ENCODE measurements around the gene EFCAB3. TPM values are rescaled to one million over a fixed set of nuclear protein-coding genes. Genes with fewer than 3 reads are reported as not detected.
"Not testable (repeated sequence)": the region's sequence is repeated elsewhere in the genome, so short reads cannot be mapped to it uniquely, and the experiment has no call there.

EFCAB3 gene
- total RNA-seq (2014; rRNA removed; shearing (Covaris generic)), result not detected in 2 replicates

DNA sequence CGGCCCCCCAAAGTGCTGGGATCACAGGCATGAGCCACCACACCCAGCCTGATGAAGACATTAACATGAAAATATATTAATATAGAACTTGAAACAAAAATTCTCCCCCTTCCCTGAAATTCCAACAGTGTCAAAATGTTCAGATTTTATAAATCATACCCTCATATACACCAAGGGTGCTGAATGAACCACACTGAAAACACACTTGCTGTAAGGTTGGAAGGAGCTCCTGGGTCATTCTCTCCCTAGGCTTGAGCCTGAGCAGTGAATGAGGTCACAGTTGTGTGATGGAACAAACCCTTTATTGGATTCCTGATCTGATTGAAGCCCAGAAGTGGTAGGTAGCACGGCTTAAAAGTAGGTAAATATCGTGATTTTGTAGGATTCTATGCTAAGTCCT lies at the start of gene EFCAB3:
TSS of gene EFCAB3 (plus strand) at position 301 of the 400 bp plus-strand sequence. CDS start 2,427 bp downstream, outside the sequence.
- DNase-seq (ENCODE audit: low read depth), result no peak

DNA sequence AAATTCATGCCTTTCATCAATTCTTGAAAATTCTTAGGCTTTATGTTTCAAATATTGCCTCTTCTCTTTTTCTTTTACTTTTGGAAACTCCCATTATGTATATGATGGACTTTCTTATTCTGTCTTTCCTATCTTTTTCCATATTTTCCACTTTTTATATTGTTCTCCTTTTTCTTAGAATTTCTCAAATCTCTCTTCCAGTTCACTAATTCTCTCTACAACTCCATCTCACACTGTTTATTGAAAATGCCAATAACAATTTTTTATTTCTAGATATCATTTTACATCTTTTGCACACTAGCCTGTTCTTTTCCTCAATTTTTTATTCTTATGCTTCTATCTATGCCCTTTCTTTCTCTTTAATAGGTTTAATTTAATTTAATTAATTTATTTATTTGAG lies 43.8 kb upstream of the EFCAB3 start:
- DNase-seq (ENCODE audit: low read depth), result no peak

DNA sequence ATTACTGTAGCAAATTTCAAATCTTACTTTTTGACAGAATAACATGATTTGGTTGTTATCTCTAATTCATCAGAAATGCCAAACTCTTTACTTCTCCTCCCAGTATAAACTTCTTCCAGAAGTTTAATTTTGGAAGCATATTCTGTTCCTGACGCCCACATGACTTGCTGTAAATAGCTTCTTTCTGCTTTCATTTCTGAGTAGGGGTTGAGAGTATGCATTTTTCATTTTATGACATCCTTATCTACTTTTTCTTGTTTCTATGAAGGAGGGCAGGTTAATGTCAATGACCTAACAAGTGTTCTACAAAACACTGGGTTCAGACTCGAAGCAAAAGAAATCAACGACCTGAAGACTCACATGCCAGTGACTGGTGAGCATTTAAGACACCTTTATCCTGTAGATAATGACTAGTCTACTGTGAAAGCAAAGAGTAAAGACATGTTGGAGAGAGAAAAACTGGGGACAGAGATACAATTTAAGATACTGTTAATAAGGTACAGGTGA lies 36.5 kb upstream of the EFCAB3 start:
- no peak for DNase-seq (ENCODE audit: low read depth)

DNA sequence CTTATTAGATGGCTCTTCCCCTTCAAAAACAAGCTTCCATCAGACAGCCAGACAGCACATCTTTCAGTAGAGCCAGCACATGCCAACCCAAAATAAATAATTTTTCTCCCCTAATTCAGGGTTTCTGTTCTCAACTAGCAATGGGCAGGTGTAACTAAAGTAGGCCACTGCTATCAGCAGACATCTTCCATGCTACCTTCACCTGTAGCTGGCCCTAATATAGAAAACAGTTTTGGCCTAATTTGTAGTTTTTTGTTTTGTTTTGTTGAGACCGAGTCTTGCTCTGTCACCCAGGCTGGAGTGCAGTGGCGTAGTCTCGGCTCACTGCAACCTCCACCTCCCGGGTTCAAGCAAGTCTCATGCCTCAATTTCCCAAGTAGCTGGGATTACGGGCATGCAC lies 29.2 kb upstream of the EFCAB3 start:
- no peak for DNase-seq (ENCODE audit: low read depth)

DNA sequence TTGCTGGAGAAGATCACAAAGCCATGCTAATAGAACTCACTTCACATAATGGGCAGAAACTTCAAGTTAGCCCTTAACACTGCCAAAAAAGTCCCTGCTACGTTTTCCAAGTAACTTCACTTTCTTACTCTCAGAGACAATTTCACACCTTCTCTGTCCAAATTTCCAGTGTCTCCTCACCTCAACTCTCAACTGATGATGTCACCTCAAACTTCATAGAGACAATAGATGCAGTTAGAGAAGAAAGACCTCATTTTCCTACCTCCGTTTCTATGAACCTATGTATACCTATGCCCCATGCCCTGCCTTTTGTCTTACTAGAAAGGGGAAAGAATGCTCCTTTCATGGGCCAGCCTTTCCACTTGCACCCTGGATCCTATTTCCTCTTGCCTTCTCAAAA lies 14.2 kb upstream of the EFCAB3 start:
- no peak for DNase-seq (ENCODE audit: low read depth)

DNA sequence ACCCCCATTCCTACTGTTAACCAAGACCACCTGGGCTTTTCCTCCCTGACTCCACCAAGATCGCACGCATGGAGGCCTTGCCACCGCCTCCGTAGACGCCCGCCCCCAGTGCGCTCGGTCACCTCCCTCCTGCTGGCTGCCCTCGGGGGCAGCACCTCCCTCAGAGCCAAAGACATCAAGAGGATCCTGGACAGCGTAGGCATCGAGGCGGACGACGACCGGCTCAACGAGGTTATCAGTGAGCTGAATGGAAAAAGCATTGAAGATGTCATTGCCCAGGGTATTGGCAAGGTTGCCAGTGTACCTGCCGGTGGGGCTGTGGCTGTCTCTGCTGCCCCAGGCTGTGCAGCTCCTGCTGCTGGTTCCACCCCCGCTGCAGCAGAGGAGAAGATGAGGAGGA lies 1.2 kb downstream of the EFCAB3 start:
- DNase-seq (ENCODE audit: low read depth), result no peak

DNA sequence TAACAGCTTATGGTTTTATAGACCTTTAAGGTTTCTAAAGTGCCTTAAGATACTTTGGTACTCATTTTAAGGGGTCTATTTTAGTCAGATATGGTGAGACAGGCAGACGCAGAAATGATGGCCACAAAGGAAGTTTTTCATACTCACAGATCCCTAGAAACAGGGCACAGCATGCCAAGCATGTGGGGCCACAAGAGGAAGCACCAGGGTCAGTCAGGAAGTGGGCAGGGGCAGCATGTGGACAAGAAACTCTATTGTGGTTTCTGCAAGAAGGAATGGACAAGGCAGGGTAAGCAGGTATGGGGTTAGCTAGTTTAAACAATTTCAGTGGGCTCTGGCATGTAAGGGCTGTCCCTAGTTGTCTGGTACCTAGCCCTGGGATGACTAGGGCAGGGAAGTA lies 8.5 kb downstream of the EFCAB3 start:
- no peak for DNase-seq (ENCODE audit: low read depth)

DNA sequence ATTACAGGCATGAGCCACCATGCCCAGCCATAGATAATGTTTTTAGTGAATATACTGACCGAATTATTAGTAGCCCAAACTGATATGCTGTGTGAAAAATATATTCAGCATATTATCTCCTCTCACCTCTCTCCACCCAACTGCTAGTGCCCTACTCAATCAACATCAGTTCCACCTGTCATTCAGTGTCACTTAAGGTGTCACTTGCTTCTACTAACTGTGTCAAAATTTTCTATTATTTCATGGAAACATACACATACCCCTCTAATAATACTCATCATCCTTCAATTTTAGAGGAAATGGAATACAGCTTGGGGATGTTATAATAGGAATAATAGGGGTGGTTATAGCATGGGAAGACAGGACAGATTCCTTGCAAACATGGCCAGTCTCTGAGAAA lies 12.6 kb downstream of the EFCAB3 start:
- no peak for DNase-seq (ENCODE audit: low read depth)

DNA sequence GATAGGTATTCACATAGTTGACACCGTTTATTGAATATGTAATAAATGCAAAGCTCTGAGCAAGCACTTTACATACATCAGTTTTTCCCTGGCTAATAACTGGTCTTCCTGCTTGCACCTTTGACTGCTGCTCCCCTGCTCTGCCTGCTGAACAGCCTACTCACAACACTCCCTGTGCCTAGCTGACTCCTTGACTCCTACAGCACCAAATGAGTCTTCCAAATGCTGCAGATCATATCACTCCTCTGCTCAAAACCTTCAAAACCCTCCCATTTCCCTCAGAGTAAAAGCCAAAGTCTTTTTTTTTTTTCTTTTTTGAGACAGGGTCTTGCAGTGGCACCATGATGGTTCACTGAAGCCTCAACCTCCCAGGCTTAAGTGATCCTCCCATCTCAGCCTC lies 18.5 kb downstream of the EFCAB3 start:
- DNase-seq (ENCODE audit: low read depth), result no peak

DNA sequence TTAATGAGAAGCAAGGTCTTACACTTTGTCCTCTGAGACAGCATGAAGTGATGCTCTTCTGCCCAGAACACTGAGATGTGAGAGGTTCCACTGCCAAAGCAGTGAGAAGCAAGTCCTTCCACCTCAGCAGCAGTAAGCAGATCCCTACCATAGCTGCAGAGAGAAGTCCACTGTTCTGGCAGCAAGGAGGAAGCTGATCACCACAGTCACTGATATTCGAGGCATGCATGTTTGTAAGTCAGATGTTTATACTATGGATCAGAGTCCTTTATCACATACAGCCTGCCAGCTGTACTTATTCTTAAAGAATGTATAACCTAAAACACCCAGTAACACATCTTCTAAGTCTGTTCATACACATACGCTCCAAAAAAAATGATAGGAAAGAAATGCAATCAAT lies 25.1 kb downstream of the EFCAB3 start:
- DNase-seq (ENCODE audit: low read depth), result no peak

DNA sequence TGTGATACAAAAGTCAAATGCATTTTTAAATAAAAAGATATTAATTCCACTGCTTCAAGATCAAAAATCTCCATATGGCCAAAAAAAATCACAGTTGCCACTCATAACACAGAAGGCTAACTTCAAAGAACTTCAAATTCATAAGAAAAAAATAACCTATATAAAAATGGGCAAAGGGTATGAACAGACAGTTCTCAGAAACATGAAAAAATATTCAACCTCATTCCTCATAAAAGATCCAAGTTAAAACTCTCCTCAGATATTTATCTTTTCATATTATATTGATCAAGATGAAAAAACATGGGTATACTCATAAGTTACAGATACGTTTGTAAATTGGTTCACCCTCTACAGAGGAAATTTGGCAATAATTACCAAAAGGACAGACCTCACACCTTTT lies 32.7 kb downstream of the EFCAB3 start:
- DNase-seq (ENCODE audit: low read depth), result not testable (repeated sequence)

DNA sequence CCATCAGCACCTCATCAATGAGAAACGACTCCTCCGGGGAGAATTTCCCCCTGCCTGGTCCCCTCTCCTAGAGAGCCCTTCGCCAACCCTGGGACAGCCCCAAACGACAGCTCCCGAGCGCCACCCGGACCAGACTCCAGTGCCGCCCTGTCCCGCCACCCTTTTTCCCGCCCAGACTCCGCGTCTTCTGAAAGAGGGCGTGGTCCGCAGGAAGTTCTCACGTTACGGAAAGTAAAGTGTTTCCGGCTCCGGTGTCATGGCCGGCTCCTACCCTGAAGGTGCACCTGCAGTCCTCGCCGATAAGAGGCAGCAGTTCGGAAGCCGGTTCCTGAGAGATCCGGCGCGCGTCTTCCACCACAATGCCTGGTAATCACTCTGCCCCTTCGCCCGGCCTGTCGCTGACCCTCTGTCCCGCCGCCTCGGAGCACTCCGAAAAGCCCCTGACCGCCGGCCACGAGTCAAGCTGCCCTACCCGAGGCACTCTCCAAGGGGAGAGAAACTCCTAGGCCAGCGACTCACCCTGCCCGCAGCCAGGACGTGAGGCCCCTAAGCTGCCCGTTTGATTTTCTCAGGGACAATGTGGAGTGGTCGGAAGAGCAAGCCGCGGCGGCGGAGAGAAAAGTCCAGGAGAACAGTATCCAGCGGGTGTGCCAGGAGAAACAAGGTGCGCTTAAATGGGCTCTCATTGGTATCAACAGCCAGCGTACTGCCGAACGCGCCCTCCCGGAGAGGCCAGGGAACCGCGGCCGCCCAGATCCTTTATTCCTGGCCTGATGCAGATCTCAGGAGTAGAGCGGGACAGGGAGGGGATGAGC lies 43.5 kb downstream of the EFCAB3 start, which contains the start of gene METTL2A:
TSS of gene METTL2A (plus strand) at position 251 of the 815 bp plus-strand sequence. CDS start at position 257, 6 bp downstream.
- DNase-seq (ENCODE audit: low read depth), result peak; percentile 89

DNA sequence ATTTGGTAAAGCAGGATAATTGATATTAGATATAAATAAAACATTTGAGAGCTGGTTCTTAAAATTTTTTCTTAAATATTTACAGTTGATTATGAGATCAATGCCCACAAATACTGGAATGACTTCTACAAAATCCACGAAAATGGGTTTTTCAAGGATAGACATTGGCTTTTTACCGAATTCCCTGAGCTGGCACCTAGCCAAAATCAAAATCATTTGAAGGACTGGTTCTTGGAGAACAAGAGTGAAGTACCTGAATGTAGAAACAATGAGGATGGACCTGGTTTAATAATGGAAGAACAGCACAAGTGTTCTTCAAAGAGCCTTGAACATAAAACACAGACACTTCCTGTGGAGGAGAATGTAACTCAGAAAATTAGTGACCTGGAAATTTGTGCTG lies 45.9 kb downstream of the EFCAB3 start:
- DNase-seq (ENCODE audit: low read depth), result not testable (repeated sequence)

DNA sequence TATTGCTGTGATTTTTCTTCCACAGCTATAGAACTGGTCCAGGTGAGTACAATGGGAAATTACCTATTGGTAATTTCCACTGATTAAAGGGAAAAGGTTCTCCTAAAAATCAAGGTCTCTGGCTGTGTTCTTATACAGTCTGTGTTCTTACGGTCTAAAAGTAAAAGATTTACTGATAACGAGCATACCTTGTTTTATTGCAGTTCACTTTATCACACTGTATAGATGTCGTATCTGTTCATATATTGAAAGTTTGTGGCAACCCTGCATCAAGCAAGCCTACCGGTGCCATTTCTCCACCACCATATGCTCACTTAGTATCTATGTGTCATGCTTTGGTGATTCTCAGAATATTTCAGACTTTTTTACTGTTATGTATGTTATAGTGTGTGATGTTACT lies 54.9 kb downstream of the EFCAB3 start:
- not testable (repeated sequence) for DNase-seq (ENCODE audit: low read depth)

DNA sequence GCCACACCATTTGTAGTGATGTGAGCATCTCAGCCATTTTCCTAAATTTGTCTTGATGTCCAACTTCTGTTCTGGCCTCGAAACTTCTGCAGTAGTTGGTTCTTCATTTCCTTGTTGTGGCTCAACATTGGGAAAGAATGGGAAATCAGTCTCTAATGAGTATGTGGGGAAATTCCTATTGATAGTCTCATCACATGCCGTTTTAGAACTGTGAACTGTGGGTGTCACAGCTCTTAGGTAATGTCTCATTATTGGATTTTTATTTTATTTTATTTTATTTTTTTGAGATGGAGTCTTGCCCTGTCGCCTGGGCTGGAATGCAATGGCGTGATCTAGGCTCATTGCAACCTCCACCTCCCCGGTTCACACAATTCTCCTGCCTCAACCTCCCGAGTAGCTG lies 60.8 kb downstream of the EFCAB3 start:
- DNase-seq (ENCODE audit: low read depth), result not testable (repeated sequence)

DNA sequence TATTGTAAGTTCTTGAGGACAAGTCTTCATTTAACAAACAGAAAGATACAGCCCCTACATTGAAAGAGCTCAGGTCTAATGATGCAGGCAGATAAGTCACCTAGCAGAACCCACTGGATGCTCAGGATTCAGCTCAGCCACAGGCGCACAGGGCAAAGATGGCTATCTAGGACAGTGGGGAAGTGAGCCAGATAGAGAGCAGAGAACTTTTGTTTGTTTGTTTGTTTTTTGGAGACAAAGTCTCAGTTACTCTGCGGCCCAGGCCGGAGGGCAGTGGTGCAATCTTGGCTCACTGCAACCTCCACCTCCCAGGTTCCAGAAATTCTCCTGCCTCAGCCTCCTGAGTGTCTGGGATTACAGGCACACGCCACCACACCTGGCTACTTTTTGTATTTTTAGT lies 63.7 kb downstream of the EFCAB3 start:
- DNase-seq (ENCODE audit: low read depth), result no peak

DNA sequence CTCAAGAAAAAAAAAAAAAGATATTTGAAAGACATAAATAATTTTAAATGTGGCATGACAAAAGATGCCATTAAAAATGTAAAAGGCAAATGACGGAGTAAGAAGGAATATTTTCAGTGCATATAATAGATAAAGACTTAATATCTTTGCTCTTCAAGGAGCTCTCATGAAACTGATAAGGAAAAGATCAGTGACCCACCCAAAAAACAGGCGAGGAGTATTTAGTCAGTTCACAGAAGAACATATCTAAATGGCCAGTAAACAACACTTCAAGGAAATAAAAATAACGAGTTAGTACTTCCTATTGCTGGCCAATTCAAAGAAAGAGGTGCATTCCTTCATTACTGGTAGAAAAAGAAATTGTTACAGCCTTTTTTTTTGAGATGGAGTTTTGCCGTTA lies 65.4 kb downstream of the EFCAB3 start:
- DNase-seq (ENCODE audit: low read depth), result not testable (repeated sequence)

DNA sequence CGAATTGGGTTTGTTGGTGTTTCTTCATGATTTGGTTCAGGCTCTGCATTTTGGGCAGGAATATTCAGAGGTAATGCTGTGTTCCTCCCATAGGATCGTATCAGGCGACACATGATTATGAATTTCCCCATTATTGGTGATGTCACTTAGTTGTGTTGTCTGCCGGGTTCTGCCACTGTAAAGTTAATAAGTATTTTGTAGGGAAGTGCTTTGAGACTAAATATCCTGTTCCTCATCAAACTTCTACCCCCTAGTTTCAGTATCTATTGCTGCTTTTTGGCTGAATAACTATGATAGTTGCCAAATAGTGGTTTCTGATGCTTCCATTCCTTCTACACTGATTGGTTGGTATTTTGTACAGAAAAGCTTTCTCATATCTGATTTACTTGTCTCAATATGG lies 71.8 kb downstream of the EFCAB3 start:
- not testable (repeated sequence) for DNase-seq (ENCODE audit: low read depth)

DNA sequence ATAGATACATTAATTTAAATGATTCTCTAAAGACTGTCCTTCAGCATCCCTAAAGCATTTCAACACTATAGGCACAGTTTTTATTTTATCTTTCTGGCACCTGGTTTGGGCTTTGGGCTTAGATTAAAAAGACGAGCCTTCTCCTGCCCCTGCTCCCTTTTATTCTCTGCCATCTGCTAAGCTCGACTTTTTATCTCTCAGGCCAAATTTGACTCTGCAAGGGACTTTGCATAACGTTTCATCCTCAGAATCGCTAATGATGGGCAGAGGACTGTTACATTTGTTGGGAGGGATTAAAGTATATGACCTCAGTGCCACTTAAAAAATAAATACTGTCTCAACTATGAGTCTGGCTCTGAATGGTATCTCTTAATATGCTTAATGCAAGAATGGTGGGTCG lies 72.7 kb downstream of the EFCAB3 start:
- not testable (repeated sequence) for DNase-seq (ENCODE audit: low read depth)

DNA sequence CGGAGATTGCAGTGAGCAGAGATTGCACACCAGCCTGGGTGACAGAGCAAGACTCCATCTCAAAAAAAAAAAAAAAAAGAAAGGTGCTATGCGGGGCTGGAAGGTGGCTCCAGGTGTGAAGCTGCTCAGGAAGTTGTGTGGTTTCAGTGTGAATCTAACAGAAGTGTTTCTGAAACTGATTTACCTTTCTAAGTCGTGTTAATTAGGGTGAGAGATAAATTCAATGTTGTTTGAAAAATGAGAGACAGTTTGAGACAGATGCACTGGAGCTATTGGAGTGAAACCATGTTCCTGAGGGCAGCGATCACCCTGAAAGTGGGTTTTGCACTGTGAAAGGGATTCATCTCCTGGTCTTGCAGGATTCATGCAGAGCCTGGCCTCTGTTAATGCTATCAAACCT lies 73.3 kb downstream of the EFCAB3 start:
- DNase-seq (ENCODE audit: low read depth), result not testable (repeated sequence)

DNA sequence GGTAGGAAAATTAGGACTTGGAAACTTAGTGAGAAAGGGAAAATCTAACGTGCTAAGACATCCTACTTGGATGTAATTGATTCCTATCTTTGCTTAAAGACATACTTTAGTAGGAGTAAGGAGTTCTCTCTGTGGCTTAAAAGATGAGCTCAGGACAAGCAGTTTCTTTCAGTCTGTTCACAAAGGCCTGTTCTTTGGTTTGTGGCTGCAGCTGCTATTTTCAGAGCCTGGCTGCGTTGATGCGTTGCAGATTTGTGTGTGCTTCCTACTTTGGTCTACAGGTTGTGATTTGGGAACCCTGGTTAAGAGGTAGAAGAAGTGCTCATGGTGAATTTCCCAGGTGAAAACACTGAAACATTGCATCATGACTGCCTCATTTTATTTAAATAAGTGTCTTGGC lies 73.8 kb downstream of the EFCAB3 start:
- not testable (repeated sequence) for DNase-seq (ENCODE audit: low read depth)

DNA sequence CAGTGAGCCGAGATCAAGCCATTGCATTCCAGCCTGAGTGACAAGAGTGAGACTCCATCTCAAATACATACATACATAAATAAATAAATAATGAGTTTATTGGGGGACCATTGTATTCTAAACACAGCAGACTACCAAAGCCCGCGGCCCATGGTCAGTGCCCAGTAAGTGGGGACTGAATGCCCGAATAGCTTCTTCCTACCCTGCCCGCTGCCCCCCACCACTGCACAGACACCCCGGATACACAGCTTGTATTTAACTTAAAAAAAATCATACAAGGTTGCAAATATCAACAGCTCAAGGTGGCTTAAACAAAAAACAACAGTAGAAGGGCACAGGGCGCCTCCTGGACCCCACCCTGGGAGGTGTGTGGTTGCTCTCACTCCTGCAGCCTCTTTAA lies 75.7 kb downstream of the EFCAB3 start:
- no peak for DNase-seq (ENCODE audit: low read depth)

DNA sequence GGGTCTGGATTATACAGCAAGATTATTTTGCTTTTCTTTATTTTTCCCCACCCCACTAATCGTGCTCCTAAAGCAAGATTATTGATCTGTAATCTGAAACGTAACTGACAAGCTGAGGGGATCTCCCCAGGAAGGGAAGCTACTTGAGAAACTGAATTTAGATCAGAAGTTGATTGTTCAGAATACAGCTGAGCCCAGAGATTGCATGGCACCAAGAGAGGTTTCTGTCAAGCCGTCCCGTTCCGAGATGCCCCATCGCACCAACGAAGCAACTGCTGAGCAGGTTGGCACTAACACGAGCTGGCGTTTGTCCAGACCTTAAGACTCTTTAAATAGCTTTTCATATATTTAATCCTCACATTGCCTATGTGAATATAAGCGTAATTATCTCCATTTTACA lies 78.1 kb downstream of the EFCAB3 start:
- DNase-seq (ENCODE audit: low read depth), result not testable (repeated sequence)
